MM.1S (cell line): Measurements from ENCODE around the gene LMO1.

ENCODE experiments used
- DNase-seq: peaks from one replicate; pipeline ENCODE4 v3.0.0-alpha.2; 2015
- H2AFZ ChIP-seq: fragments of 300-600 bp; sonication (generic); 2 replicates; pipeline ENCODE4 v1.6.0; 2016; ENCODE audit warnings: antibody characterized with exemption, low read length
- H3F3A ChIP-seq: fragments of 300-600 bp; sonication (generic); 2 replicates; pipeline ENCODE4 v1.6.1; 2016; ENCODE audit warnings: mild to moderate bottlenecking, antibody characterized with exemption, low read length, moderate library complexity, mixed read lengths; ENCODE audit not compliant: insufficient read depth
- H3K27ac ChIP-seq: fragments of 300-600 bp; sonication (generic); 2 replicates; pipeline ENCODE4 v1.5.1; 2016; ENCODE audit warnings: mild to moderate bottlenecking, low read length
- H3K27me3 ChIP-seq: fragments of 300-600 bp; sonication (generic); replicated peaks from 2 replicates; pipeline ENCODE4 v1.6.0; 2016; ENCODE audit warnings: low read length; ENCODE audit not compliant: insufficient read depth
- H3K36me3 ChIP-seq: fragments of 300-600 bp; sonication (generic); replicated peaks from 2 replicates; pipeline ENCODE4 v1.6.1; 2016; ENCODE audit warnings: mild to moderate bottlenecking, low read length, mixed read lengths; ENCODE audit not compliant: insufficient read depth
- H3K4me1 ChIP-seq: fragments of 300-600 bp; sonication (generic); 2 replicates; pipeline ENCODE4 v1.6.1; 2016; ENCODE audit warnings: low read length, mixed read lengths
- H3K4me2 ChIP-seq: fragments of 300-600 bp; sonication (generic); 2 replicates; pipeline ENCODE4 v1.6.0; 2016; ENCODE audit warnings: low read depth, low read length
- H3K4me3 ChIP-seq: fragments of 300-600 bp; sonication (generic); 2 replicates; pipeline ENCODE4 v1.5.1; 2016; ENCODE audit warnings: low read length, mixed read lengths
- H3K79me2 ChIP-seq: fragments of 300-600 bp; sonication (generic); 2 replicates; pipeline ENCODE4 v1.6.1; 2016; ENCODE audit warnings: mixed run types, low read length, mixed read lengths
- H3K9ac ChIP-seq: fragments of 300-600 bp; sonication (generic); 2 replicates; pipeline ENCODE4 v1.6.1; 2016; ENCODE audit warnings: low read length, mixed read lengths
- H3K9me2 ChIP-seq: fragments of 300-600 bp; sonication (generic); replicated peaks from 2 replicates; pipeline ENCODE4 v1.6.1; 2016; ENCODE audit warnings: mild to moderate bottlenecking, low read length, mixed read lengths; ENCODE audit not compliant: insufficient read depth
- H3K9me3 ChIP-seq: fragments of 300-600 bp; sonication (generic); replicated peaks from 2 replicates; pipeline ENCODE4 v1.6.1; 2016; ENCODE audit warnings: mild to moderate bottlenecking, low read length, mixed read lengths; ENCODE audit not compliant: insufficient read depth
- H4K20me1 ChIP-seq: fragments of 300-600 bp; sonication (generic); 2 replicates; pipeline ENCODE4 v1.6.1; 2016; ENCODE audit warnings: mild to moderate bottlenecking, low read length, moderate library complexity, mixed read lengths; ENCODE audit not compliant: insufficient read depth
- EZH2 ChIP-seq: fragments of 300-600 bp; sonication (generic); optimal IDR thresholded peaks from 2 replicates; pipeline ENCODE3; 2017; ENCODE audit warnings: low read depth, mild to moderate bottlenecking, antibody characterized with exemption, low read length, mixed read lengths
- EZH2phosphoT487 ChIP-seq: fragments of 300-600 bp; sonication (generic); IDR thresholded peaks from 2 replicates; pipeline ENCODE4 v1.6.1; 2018; ENCODE audit warnings: antibody characterized with exemption, low read length
- TF ChIP-seq, protein P1 (sequence below): fragments of 300-600 bp; sonication (generic); IDR thresholded peaks from 2 replicates; pipeline ENCODE4 v1.5.1; 2016; ENCODE audit warnings: antibody characterized with exemption, low read length, mixed read lengths

Gene LMO1

DNA sequence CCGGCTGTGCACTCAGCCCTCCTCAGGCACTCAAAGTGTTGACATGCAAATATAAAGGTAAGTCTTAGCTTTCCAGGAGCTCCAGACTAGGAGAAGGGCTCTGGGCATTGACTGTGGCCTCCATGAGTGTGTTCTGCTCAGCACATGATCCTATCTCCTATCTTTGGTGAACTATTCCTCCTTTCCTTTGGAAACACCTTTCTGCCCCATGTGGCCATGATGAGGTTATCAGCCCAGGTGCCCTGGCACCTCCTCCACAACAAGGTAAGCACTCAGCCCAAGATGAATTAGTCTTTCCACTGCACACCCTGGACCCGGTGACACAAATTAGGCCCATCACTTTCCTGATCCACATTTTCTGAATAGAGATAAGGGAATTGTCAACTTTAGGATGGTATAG lies 37.9 kb upstream of the LMO1 start:
- Histone ChIP-seq H3K27me3 (no peaks in the 10 kb centered on the region), H2AFZ (no peak overlapping the region), H3K9ac (no peak overlapping the region), H3K27ac (no peak overlapping the region), H3K9me2 (no peaks in the 10 kb centered on the region), H3F3A (no peaks in the 10 kb centered on the region), H3K4me1 (no peaks in the 10 kb centered on the region), H3K79me2 (no peaks in the 10 kb centered on the region), H4K20me1 (no peaks in the 10 kb centered on the region), H3K4me2 (no peak overlapping the region), H3K4me3 (no peak overlapping the region), H3K36me3 (no peaks in the 10 kb centered on the region), H3K9me3 (no peaks in the 10 kb centered on the region)
- no peak for DNase-seq
- TF ChIP-seq EZH2 = no peak
- no peak for TF ChIP-seq EZH2phosphoT487
- TF ChIP-seq, protein P1, sequence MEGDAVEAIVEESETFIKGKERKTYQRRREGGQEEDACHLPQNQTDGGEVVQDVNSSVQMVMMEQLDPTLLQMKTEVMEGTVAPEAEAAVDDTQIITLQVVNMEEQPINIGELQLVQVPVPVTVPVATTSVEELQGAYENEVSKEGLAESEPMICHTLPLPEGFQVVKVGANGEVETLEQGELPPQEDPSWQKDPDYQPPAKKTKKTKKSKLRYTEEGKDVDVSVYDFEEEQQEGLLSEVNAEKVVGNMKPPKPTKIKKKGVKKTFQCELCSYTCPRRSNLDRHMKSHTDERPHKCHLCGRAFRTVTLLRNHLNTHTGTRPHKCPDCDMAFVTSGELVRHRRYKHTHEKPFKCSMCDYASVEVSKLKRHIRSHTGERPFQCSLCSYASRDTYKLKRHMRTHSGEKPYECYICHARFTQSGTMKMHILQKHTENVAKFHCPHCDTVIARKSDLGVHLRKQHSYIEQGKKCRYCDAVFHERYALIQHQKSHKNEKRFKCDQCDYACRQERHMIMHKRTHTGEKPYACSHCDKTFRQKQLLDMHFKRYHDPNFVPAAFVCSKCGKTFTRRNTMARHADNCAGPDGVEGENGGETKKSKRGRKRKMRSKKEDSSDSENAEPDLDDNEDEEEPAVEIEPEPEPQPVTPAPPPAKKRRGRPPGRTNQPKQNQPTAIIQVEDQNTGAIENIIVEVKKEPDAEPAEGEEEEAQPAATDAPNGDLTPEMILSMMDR = no peak

DNA sequence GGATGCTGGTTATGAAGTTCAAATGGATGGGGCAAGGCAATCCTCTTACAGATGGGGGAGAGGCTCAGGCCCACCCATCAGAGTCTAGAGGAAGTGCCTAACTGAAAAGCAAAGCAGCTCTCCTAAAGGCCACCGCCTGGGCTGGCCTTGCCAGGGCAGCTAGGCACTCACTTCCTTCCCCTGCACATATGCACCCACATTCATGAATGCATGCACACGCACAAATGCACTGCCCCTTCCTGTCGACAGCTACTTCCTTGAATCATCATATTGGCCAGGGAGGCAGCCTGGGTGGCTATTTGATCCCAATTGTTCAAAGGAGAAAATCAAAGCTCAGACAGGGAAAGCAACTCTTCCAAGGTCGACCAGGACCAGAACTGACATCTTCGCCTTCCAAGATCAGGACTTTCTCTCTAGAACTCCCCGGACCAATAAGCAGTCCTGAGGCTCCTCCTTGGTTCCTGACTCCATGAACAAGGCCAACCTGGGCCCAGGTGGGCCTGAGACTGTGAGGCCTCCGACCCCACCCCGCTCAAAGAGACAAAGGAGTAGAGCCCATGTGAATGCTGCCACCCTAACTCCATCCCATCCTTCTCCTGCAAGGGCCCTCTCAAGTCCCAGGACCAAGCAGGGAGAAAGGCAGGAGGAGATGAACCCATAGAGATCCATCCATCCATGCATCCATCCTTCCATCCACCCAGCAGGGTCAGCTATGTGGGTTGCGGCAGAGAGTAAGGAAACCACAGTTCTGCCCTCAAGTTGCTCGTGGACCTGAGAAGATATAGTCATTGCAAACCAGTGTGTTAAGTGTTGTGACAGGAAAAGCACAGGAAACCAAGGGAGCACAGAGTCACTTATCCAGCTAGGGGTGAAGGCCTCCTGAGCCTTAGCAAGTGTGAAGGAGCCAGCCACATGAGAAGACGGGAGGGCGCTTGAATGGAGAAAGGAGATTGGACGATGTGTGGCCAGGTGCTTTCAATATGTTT lies 35.4 kb upstream of the LMO1 start:
- Histone ChIP-seq H3K79me2 (no peaks in the 10 kb centered on the region), H3K9ac (no peak overlapping the region), H3K4me3 (no peak overlapping the region), H3F3A (no peaks in the 10 kb centered on the region), H3K27ac (no peak overlapping the region), H3K36me3 (no peaks in the 10 kb centered on the region), H3K27me3 (no peaks in the 10 kb centered on the region), H4K20me1 (no peaks in the 10 kb centered on the region), H2AFZ (no peak overlapping the region), H3K9me3 (no peaks in the 10 kb centered on the region), H3K4me2 (no peak overlapping the region), H3K4me1 (no peaks in the 10 kb centered on the region), H3K9me2 (no peaks in the 10 kb centered on the region)
- DNase-seq = no peak
- TF ChIP-seq, protein P1 = no peak
- no peak for TF ChIP-seq EZH2
- TF ChIP-seq EZH2phosphoT487 = no peak

- Histone ChIP-seq H2AFZ (no peak overlapping the region), H3K9me2 (no peaks in the 10 kb centered on the region), H3K4me2 (no peak overlapping the region), H3F3A (no peaks in the 10 kb centered on the region), H3K36me3 (no peaks in the 10 kb centered on the region), H3K9ac (no peak overlapping the region), H3K27me3 (no peaks in the 10 kb centered on the region), H3K79me2 (no peaks in the 10 kb centered on the region), H3K9me3 (no peaks in the 10 kb centered on the region), H3K4me3 (no peak overlapping the region), H3K4me1 (no peaks in the 10 kb centered on the region), H4K20me1 (no peaks in the 10 kb centered on the region), H3K27ac (no peak overlapping the region)
- TF ChIP-seq EZH2phosphoT487 (no peak), EZH2 (no peak)
- TF ChIP-seq, protein P1 = no peak
- DNase-seq = no peak
Observed at GRCh38 chr11:8297781-8298440, 34.2 kb upstream of the LMO1 start.
